Ascending aorta (tissue), 2 donors: Measurements from ENCODE around the gene FCHO2. TPM values are rescaled to one million over a fixed set of nuclear protein-coding genes. Genes with fewer than 3 reads are reported as not detected.

Experiments used
- DNase-seq, 2 donors: peaks; one replicate each; pipeline ENCODE4 v3.0.0-alpha.2; 2019; ENCODE audit warnings: low spot score in 2 of 2
- H3K27ac ChIP-seq, 2 donors: fragments of 200-600 bp; sonication (generic); one replicate each; pipeline ENCODE4 v1.5.1; 2016 to 2017; ENCODE audit warnings: mild to moderate bottlenecking in 1 of 2
- H3K27me3 ChIP-seq: fragments of 200-600 bp; sonication (generic); one replicate; pipeline ENCODE4 v1.5.1; 2017
- H3K36me3 ChIP-seq, 2 donors: fragments of 200-600 bp; sonication (generic); one replicate each; pipeline ENCODE4 v1.5.1; 2016
- H3K4me1 ChIP-seq, 2 donors: fragments of 200-600 bp; sonication (generic); one replicate each; pipeline ENCODE4 v1.5.1; 2016 to 2017; ENCODE audit warnings: mild to moderate bottlenecking in 1 of 2
- H3K4me3 ChIP-seq, 2 donors: fragments of 200-600 bp; sonication (generic); one replicate each; pipeline ENCODE4 v1.5.1; 2016 to 2017; ENCODE audit warnings: mild to moderate bottlenecking in 1 of 2
- H3K9me3 ChIP-seq, 2 donors: fragments of 200-600 bp; sonication (generic); one replicate each; pipeline ENCODE4 v1.5.1; 2016
- CTCF ChIP-seq, 3 experiments: fragments of 200-600 bp in 2 of 3; fragments of 450-650 bp in 1 of 3; sonication (generic) in 2 of 3; IDR thresholded peaks; one replicate each; pipeline ENCODE4 v1.5.1; 2016 to 2019; ENCODE audit warnings: antibody characterized with exemption in 3 of 3, mild to moderate bottlenecking in 1 of 3, moderate library complexity in 1 of 3
- intact Hi-C: fragments of 100-400 bp; cut with DNase I; formaldehyde crosslinking; loops from one replicate; pipeline ENCODE4 v1.15.1; 2023
- total RNA-seq: library from RNA; depleted of rRNA; stranded (reverse); fragments of >200 nt; gene quantifications from one replicate; pipeline ENCODE4 v1.1.0, GENCODE V29; 2016

Gene FCHO2
- total RNA-seq, 1 donor from 2014 or later: 10.7 TPM

DNA sequence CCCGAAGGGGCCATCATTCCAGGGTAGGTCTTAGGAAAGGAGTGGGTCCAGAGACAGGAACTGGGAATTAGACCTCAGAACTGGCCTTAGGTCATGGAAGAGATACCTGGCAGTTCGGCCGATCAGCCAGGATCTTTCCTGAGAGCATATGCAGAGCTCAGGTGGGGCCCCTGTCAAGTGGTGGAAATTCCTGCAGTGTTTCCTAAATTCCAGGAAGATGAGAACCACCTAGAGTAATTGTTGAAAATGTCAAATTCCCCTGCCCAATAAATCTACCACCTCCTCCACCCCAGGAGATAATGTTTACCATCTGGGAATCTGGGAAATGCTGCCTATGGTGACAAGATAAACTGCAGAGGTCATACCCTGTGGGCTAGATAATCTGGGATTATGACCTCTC lies 179.2 kb downstream of the FCHO2 start:
- no peak overlapping the region for H3K4me3 ChIP-seq
- no peaks in the 10 kb centered on the region for H3K4me1 ChIP-seq
- intact Hi-C loops: no loop called here
- no peaks in the 10 kb centered on the region for H3K27me3 ChIP-seq
- peak in 1 of 2 donors; percentile 52 for DNase-seq
- no peaks in the 10 kb centered on the region for H3K9me3 ChIP-seq
- H3K36me3 ChIP-seq: no peaks in the 10 kb centered on the region
- TF ChIP-seq CTCF (IDR thresholded peaks at IDR 0.05): no peak
- no peak overlapping the region for H3K27ac ChIP-seq

GRCh38 chr5:73135429-73136054 lies 179.7 kb downstream of the FCHO2 start:
- Histone ChIP-seq H3K4me3 (no peak overlapping the region), H3K9me3 (no peaks in the 10 kb centered on the region), H3K36me3 (no peaks in the 10 kb centered on the region), H3K4me1 (no peaks in the 10 kb centered on the region), H3K27me3 (no peaks in the 10 kb centered on the region), H3K27ac (no peak overlapping the region)
- intact Hi-C loops: no loop called here
- TF ChIP-seq CTCF (IDR thresholded peaks at IDR 0.05): peak in 1 of 3 experiments; percentile 29
- peak in 1 of 2 donors; percentile 28 for DNase-seq

- Histone ChIP-seq H3K27me3 (no peaks in the 10 kb centered on the region), H3K4me1 (no peaks in the 10 kb centered on the region), H3K27ac (no peak overlapping the region), H3K9me3 (no peaks in the 10 kb centered on the region), H3K4me3 (no peak overlapping the region), H3K36me3 (no peaks in the 10 kb centered on the region)
- TF ChIP-seq CTCF (IDR thresholded peaks at IDR 0.05): no peak
- intact Hi-C loops: no loop called here
- peak in 1 of 2 donors; percentile 55 for DNase-seq
Measured at GRCh38 chr5:73136055-73136562, 180.3 kb downstream of the FCHO2 start.

GRCh38 chr5:73137563-73138530 lies 182.0 kb downstream of the FCHO2 start:
- DNase-seq: no peak
- intact Hi-C loops: no loop called here
- H3K4me1 ChIP-seq: no peaks in the 10 kb centered on the region

DNA sequence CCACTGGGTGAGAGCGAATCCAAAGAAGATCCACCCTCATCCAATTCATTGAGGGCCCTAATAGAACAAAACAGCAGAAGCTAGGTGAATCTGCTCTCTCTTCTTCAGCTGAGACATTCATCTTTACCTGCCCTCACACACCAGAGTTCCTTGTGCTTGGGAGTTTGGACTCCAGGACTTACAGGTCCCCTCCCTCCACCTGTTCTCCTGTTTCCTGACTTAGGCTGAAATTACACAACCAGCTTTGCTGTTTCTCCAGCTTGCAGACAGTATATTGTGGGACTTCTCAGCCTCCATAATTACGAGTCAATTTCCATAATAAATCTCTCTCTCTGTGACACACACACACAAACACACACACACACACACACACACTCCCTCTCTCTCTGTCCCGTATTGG lies 183.6 kb downstream of the FCHO2 start:
- intact Hi-C loops: no loop called here

More at GRCh38 chr5:73137563-73138530, 182.0 kb downstream of the FCHO2 start:
- H3K36me3 ChIP-seq: no peaks in the 10 kb centered on the region
- no peak overlapping the region for H3K4me3 ChIP-seq
- TF ChIP-seq CTCF (IDR thresholded peaks at IDR 0.05): no peak
- H3K27me3 ChIP-seq: no peaks in the 10 kb centered on the region
- no peaks in the 10 kb centered on the region for H3K9me3 ChIP-seq
- H3K27ac ChIP-seq: no peak overlapping the region

More for the DNA sequence above, 183.6 kb downstream of the FCHO2 start:
- no peaks in the 10 kb centered on the region for H3K36me3 ChIP-seq
- H3K4me3 ChIP-seq: no peak overlapping the region
- no peak for TF ChIP-seq CTCF (IDR thresholded peaks at IDR 0.05)
- H3K27ac ChIP-seq: no peak overlapping the region
- no peak for DNase-seq
- no peaks in the 10 kb centered on the region for H3K4me1 ChIP-seq
- H3K27me3 ChIP-seq: no peaks in the 10 kb centered on the region
- H3K9me3 ChIP-seq: no peaks in the 10 kb centered on the region

Other genes starting within 250 kb of the FCHO2 start
- gene TNPO1, start 139.4 kb upstream of the FCHO2 start, total RNA-seq: 48.5 TPM
- gene TMEM171, start 164.5 kb downstream of the FCHO2 start, total RNA-seq: not detected
- not detected for gene TMEM174, start 217.2 kb downstream of the FCHO2 start, total RNA-seq